Activated CD4-positive, alpha-beta T cell treated with anti-CD3 and anti-CD28 coated beads, Interleukin-10, Interleukin-2, amounts not matched to agents 100 ng/mL and 50 ng/mL, durations not matched to agents 16 hours and 8 hours (primary cell): Measurements from ENCODE around the gene CCDC68.
"Not testable (repeated sequence)": the region's sequence is repeated elsewhere in the genome, so short reads cannot be mapped to it uniquely, and the experiment has no call there.

ENCODE experiments used
- DNase-seq: peaks from one replicate; pipeline ENCODE4 v3.0.0-alpha.2; 2020

The CCDC68 gene

GRCh38 chr18:54958704-54959625 is at the start of gene CCDC68:
CCDC68 (minus strand) TSS chr18:54959461; CDS start chr18:54942791, 16,670 bp downstream.
- no peak for DNase-seq

GRCh38 chr18:55007602-55008001 is 48.3 kb upstream of the CCDC68 start:
- no peak for DNase-seq

- no peak for DNase-seq
Measured at GRCh38 chr18:55003695-55004094, 44.4 kb upstream of the CCDC68 start.

- no peak for DNase-seq
Measured at GRCh38 chr18:55002261-55002660, 43.0 kb upstream of the CCDC68 start.

GRCh38 chr18:55001394-55002024 is 42.2 kb upstream of the CCDC68 start:
- no peak for DNase-seq

GRCh38 chr18:55000529-55000928 is 41.3 kb upstream of the CCDC68 start:
- DNase-seq, result no peak

GRCh38 chr18:54999016-54999415 is 39.8 kb upstream of the CCDC68 start:
- no peak for DNase-seq

GRCh38 chr18:54995421-54996143 is 36.3 kb upstream of the CCDC68 start:
- no peak for DNase-seq

- DNase-seq, result no peak
Measured at GRCh38 chr18:54991981-54992380, 32.7 kb upstream of the CCDC68 start.

GRCh38 chr18:54984908-54985307 is 25.6 kb upstream of the CCDC68 start:
- DNase-seq, result no peak

- no peak for DNase-seq
Measured at GRCh38 chr18:54983791-54984190, 24.5 kb upstream of the CCDC68 start.

- DNase-seq, result peak; percentile 50
Measured at GRCh38 chr18:54983041-54983686, 23.9 kb upstream of the CCDC68 start.

- no peak for DNase-seq
Measured at GRCh38 chr18:54981076-54981475, 21.8 kb upstream of the CCDC68 start.

GRCh38 chr18:54975598-54975997 is 16.3 kb upstream of the CCDC68 start:
- DNase-seq, result no peak

- DNase-seq, result no peak
Measured at GRCh38 chr18:54973046-54973445, 13.8 kb upstream of the CCDC68 start.

- no peak for DNase-seq
Measured at GRCh38 chr18:54968807-54969206, 9.5 kb upstream of the CCDC68 start.

- DNase-seq, result not testable (repeated sequence)
Measured at GRCh38 chr18:54968237-54968636, 9.0 kb upstream of the CCDC68 start.

- DNase-seq, result no peak
Measured at GRCh38 chr18:54967786-54968185, 8.5 kb upstream of the CCDC68 start.

GRCh38 chr18:54964741-54965140 is 5.5 kb upstream of the CCDC68 start:
- DNase-seq, result no peak

GRCh38 chr18:54962919-54963645 is 3.8 kb upstream of the CCDC68 start:
- no peak for DNase-seq

- no peak for DNase-seq
Measured at GRCh38 chr18:54961868-54962267, 2.6 kb upstream of the CCDC68 start.

- no peak for DNase-seq
Measured at GRCh38 chr18:54961016-54961423, 1.8 kb upstream of the CCDC68 start.
